ENCODE results near the gene ZNF514. TPM values are rescaled to one million over a fixed set of nuclear protein-coding genes. Genes with fewer than 3 reads are reported as not detected.
A peak's percentile ranks its signal among the peaks of the same experiment; 100 is the strongest.

ZNF514 gene
- total and polyA plus RNA-seq, 10 of the 15 experiments (the other 5 are each of a cell fraction or from before 2014, with no cell fraction given) = 5.1 to 8.7 (median 6.6) TPM

- TF ChIP-seq BHLHE40 (IDR thresholded peaks at IDR 0.05; ENCODE audit: borderline replicate concordance in 1 of 2, low read depth in 2 of 2, low read length in 1 of 2) (peak; percentile 35 to 85; a peak in 3 of 4 replicates), DPF2 (IDR thresholded peaks at IDR 0.05) (peak; percentile 79), ZNF217 (IDR thresholded peaks at IDR 0.05) (0 out of 2 replicates have a peak, but pooled peaks have one; percentile 40), KLF5 (IDR thresholded peaks at IDR 0.05; ENCODE audit: partially characterized antibody) (no peak), POU2F2 (IDR thresholded peaks at IDR 0.05; ENCODE audit: borderline replicate concordance, low read depth, low read length) (no peak), FOXM1 (IDR thresholded peaks at IDR 0.05; ENCODE audit: low read depth, low read length) (no peak), CHD2 (IDR thresholded peaks at IDR 0.05; ENCODE audit: borderline replicate concordance, low read depth, low read length) (peak; percentile 28; the same call in 1 of the 2 replicates), NFXL1 (IDR thresholded peaks at IDR 0.05; ENCODE audit: borderline replicate concordance) (peak; percentile 97), IRF4 (IDR thresholded peaks at IDR 0.05; ENCODE audit: low read depth, low read length) (no peak), REST (IDR thresholded peaks at IDR 0.05; ENCODE audit: low read depth, low read length) (0 out of 2 replicates have a peak, but pooled peaks have one; percentile 29), TAF1 (IDR thresholded peaks at IDR 0.05; ENCODE audit: borderline replicate concordance, low read depth, low read length) (peak; percentile 27; the same call in 1 of the 2 replicates), NR2C2 (IDR thresholded peaks at IDR 0.05; ENCODE audit: borderline replicate concordance, control insufficient read depth, insufficient read length, low read depth) (no peak), MAX (IDR thresholded peaks at IDR 0.05; ENCODE audit: low read depth, low read length) (0 out of 2 replicates have a peak, but pooled peaks have one; percentile 27), RAD21 (IDR thresholded peaks at IDR 0.05; ENCODE audit: insufficient read depth, low read depth, low read length) (peak; percentile 57), SIX5 (IDR thresholded peaks at IDR 0.05; ENCODE audit: low read depth, low read length, severe bottlenecking) (peak; percentile 75), PAX5 (IDR thresholded peaks at IDR 0.05; ENCODE audit: borderline replicate concordance, low read depth, low read length) (no peak), EGR1 (IDR thresholded peaks at IDR 0.05; ENCODE audit: borderline replicate concordance in 1 of 2, low read depth in 2 of 2, low read length in 2 of 2) (peak in 1 of 2 experiments; percentile 30; a peak in 1 of 3 replicates), BACH1 (IDR thresholded peaks at IDR 0.05; ENCODE audit: borderline replicate concordance) (peak; percentile 60), SP1 (IDR thresholded peaks at IDR 0.05; ENCODE audit: low read depth, low read length) (no peak), NBN (IDR thresholded peaks at IDR 0.05) (peak; percentile 78), ZNF274 (IDR thresholded peaks at IDR 0.05; ENCODE audit: insufficient read depth, insufficient read length) (no peak), SREBF2 (IDR thresholded peaks at IDR 0.05; ENCODE audit: low read length) (no peak), ATF2 (IDR thresholded peaks at IDR 0.05; ENCODE audit: low read length) (no peak), ELK1 (IDR thresholded peaks at IDR 0.05; ENCODE audit: low read depth, low read length) (no peak), FOS (IDR thresholded peaks at IDR 0.05; ENCODE audit: borderline replicate concordance, extremely low read depth, insufficient read length) (no peak)
These were observed 47.7 kb upstream of the ZNF514 start, which contains the start of gene ZNF892 (continued) for GRCh38 chr2:95207111-95207961.
